H1 (cell line): ENCODE measurements around the gene CX3CL1. TPM values are rescaled to one million over a fixed set of nuclear protein-coding genes. Genes with fewer than 3 reads are reported as not detected.

ENCODE experiments used
- NANOG ChIP-seq: IDR thresholded peaks from 2 replicates; pipeline ENCODE4 v1.6.1; 2011; ENCODE audit warnings: low read length, low read depth, mild to moderate bottlenecking, inconsistent platforms; ENCODE audit not compliant: insufficient read depth, poor library complexity, severe bottlenecking
- RBBP5 ChIP-seq: IDR thresholded peaks from 2 replicates; pipeline ENCODE4 v1.7.1; 2012; ENCODE audit warnings: low read depth, mild to moderate bottlenecking, inconsistent platforms, low read length, moderate library complexity, borderline replicate concordance
- TEAD4 ChIP-seq: IDR thresholded peaks from 2 replicates; pipeline ENCODE4 v1.6.1; 2012; ENCODE audit warnings: low read depth, low read length, inconsistent platforms, mixed read lengths
- polyA plus RNA-seq, 7 experiments: library from polyadenylated mRNA; depleted of rRNA in 3 of 7; stranded (reverse) in 5 of 7; unstranded in 2 of 7; fragments of >200 nt in 5 of 7; fragments of 200-250 nt in 2 of 7; gene quantifications; 1 replicate in 5 of 7; 2 replicates in 1 of 7; 4 replicates in 1 of 7; pipeline versions ENCODE4 v1.2.1 to v1.2.3, GENCODE V29; 2011 to 2013; ENCODE audit warnings: missing spikeins in 2 of 7, mixed read lengths in 2 of 7
- total RNA-seq: library from RNA; stranded (reverse); fragmentation: NEBNext Ultra II Directional; extraction: Animal tissue kit (Norgen Biotek cat#: 25700); gene quantifications from 2 replicates; pipeline ENCODE4 v1.2.1, GENCODE V29; 2021

Gene CX3CL1
- total and polyA plus RNA-seq, 2 of the 8 experiments (the other 6 are each of a cell fraction or from before 2014, with no cell fraction given), result 1.4 to 3.0 TPM

DNA sequence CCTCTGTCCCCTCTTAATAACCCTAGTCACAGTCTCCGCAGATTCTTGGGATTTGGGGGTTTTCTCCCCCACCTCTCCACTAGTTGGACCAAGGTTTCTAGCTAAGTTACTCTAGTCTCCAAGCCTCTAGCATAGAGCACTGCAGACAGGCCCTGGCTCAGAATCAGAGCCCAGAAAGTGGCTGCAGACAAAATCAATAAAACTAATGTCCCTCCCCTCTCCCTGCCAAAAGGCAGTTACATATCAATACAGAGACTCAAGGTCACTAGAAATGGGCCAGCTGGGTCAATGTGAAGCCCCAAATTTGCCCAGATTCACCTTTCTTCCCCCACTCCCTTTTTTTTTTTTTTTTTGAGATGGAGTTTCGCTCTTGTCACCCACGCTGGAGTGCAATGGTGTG, 8.1 kb upstream of the CX3CL1 start (continued):
- TF ChIP-seq RBBP5 (no peak), NANOG (no peak), TEAD4 (no peak)
- TF ChIP-seq, all 59 proteins: peak for 0
